HL-60 (cell line): ENCODE results near the gene CREB5.

ENCODE experiments used
- DNase-seq, 2 experiments: peaks; one replicate each; pipeline ENCODE4 v3.0.0-alpha.2; 2010 to 2020; ENCODE audit warnings: low read depth in 1 of 2, low spot score in 1 of 2
- H3K27ac ChIP-seq: fragments of 250-450 bp; sonication (Bioruptor Pico); replicated peaks from 2 replicates; pipeline ENCODE4 v1.5.1; 2020; ENCODE audit warnings: mild to moderate bottlenecking, moderate library complexity
- H3K27me3 ChIP-seq: fragments of 250-450 bp; sonication (Bioruptor Pico); 2 replicates; pipeline ENCODE4 v1.5.1; 2021; ENCODE audit warnings: mild to moderate bottlenecking, moderate library complexity; ENCODE audit not compliant: insufficient read depth, poor library complexity, severe bottlenecking
- H3K4me3 ChIP-seq: replicated peaks from 2 replicates; pipeline ENCODE4 v1.5.1; 2011; ENCODE audit warnings: mild to moderate bottlenecking, control low read depth, low read length; ENCODE audit not compliant: insufficient read depth
- GABPA ChIP-seq: IDR thresholded peaks from 2 replicates; pipeline ENCODE4 v1.6.1; 2012; ENCODE audit warnings: low read depth
- POLR2AphosphoS5 ChIP-seq: IDR thresholded peaks from 2 replicates; pipeline ENCODE4 v1.6.1; 2012; ENCODE audit warnings: low read depth
- SPI1 ChIP-seq: IDR thresholded peaks from 2 replicates; pipeline ENCODE4 v1.6.1; 2012; ENCODE audit warnings: low read depth, mild to moderate bottlenecking, borderline replicate concordance
- TF ChIP-seq, protein P1 (sequence below): IDR thresholded peaks from 2 replicates; pipeline ENCODE4 v1.6.1; 2012; ENCODE audit warnings: low read depth; ENCODE audit not compliant: insufficient replicate concordance
- TF ChIP-seq, protein P2 (sequence below): IDR thresholded peaks from one replicate; pipeline ENCODE4 v1.5.1; 2011; ENCODE audit warnings: low read length, control low read depth, inconsistent platforms; ENCODE audit not compliant: insufficient read depth

The CREB5 gene

DNA sequence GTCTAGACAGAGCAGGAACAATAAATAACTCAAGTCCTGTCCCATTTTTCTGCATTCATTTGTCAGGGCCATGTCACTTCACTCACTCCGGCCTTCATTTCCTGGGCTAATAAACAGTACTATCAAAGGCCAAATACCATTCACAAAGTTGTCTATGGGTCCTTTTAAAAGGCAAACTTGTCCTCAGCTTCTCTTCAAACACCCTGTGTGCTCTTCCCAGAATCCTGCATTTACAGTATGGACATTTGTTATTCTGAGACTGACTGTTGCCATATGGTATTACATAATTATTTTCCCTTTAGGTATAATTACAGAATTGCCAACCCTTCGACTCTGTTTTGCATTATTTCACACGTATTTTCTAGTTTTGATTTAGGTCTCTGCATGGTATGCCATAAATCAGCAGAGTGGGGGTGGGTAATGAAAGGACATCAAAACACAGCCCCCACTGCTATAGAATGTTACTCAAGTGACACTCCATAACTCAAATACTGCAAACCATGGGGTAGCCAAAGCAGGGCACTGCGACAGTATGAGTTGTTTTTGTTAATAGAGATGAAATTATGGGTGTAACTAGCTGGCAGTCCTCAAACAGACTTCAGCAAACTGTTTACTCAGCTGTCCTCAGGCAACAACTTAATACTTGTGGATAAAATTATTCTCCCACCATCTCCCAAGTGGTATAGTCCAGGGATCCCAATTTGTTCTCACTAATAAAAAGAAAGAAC lies 362.1 kb downstream of the CREB5 start:
- DNase-seq, result no peak
- H3K27me3 ChIP-seq, result no peaks in the 10 kb centered on the region
- H3K4me3 ChIP-seq, result no peak overlapping the region
- no peak overlapping the region for H3K27ac ChIP-seq
- TF ChIP-seq POLR2AphosphoS5 (no peak), SPI1 (no peak), GABPA (no peak)
- TF ChIP-seq, protein P1, sequence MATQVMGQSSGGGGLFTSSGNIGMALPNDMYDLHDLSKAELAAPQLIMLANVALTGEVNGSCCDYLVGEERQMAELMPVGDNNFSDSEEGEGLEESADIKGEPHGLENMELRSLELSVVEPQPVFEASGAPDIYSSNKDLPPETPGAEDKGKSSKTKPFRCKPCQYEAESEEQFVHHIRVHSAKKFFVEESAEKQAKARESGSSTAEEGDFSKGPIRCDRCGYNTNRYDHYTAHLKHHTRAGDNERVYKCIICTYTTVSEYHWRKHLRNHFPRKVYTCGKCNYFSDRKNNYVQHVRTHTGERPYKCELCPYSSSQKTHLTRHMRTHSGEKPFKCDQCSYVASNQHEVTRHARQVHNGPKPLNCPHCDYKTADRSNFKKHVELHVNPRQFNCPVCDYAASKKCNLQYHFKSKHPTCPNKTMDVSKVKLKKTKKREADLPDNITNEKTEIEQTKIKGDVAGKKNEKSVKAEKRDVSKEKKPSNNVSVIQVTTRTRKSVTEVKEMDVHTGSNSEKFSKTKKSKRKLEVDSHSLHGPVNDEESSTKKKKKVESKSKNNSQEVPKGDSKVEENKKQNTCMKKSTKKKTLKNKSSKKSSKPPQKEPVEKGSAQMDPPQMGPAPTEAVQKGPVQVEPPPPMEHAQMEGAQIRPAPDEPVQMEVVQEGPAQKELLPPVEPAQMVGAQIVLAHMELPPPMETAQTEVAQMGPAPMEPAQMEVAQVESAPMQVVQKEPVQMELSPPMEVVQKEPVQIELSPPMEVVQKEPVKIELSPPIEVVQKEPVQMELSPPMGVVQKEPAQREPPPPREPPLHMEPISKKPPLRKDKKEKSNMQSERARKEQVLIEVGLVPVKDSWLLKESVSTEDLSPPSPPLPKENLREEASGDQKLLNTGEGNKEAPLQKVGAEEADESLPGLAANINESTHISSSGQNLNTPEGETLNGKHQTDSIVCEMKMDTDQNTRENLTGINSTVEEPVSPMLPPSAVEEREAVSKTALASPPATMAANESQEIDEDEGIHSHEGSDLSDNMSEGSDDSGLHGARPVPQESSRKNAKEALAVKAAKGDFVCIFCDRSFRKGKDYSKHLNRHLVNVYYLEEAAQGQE, result no peak
- TF ChIP-seq, protein P2, sequence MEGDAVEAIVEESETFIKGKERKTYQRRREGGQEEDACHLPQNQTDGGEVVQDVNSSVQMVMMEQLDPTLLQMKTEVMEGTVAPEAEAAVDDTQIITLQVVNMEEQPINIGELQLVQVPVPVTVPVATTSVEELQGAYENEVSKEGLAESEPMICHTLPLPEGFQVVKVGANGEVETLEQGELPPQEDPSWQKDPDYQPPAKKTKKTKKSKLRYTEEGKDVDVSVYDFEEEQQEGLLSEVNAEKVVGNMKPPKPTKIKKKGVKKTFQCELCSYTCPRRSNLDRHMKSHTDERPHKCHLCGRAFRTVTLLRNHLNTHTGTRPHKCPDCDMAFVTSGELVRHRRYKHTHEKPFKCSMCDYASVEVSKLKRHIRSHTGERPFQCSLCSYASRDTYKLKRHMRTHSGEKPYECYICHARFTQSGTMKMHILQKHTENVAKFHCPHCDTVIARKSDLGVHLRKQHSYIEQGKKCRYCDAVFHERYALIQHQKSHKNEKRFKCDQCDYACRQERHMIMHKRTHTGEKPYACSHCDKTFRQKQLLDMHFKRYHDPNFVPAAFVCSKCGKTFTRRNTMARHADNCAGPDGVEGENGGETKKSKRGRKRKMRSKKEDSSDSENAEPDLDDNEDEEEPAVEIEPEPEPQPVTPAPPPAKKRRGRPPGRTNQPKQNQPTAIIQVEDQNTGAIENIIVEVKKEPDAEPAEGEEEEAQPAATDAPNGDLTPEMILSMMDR, result no peak

DNA sequence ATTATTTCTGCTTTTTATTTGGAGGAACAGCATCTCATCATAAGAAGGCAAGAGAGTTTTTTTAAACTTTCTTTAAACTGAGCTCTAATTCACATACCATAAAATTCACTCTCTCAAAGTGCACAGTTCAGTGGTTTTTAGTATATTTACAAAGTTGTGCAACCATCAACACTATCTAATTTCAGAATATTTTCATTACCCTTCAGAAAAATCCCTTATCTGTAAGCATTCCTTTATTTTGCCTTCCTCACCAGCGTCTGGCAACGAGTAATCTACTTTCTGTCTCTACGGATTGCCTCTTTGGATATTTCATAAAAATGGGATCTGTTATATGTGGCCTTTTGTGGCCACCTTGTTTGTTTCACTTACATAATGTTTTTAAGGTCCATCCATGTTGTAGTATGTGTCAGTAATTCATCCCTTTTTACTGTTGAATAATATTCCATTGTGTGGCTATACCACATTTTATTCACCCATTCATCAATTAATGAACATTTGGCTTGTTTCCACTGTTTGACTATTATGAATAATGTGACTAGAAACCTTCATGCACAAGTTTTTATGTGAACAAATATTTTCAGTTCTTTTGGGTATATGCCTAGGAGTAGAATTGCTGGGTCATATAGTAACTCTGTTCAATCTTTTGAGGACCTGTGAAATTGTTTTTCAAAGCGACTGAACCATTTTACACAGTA lies 364.3 kb downstream of the CREB5 start:
- DNase-seq, result no peak
- H3K27ac ChIP-seq, result no peak overlapping the region
- H3K4me3 ChIP-seq, result no peak overlapping the region
- H3K27me3 ChIP-seq, result no peaks in the 10 kb centered on the region
- no peak for TF ChIP-seq GABPA
- no peak for TF ChIP-seq POLR2AphosphoS5
- TF ChIP-seq, protein P2, result no peak
- TF ChIP-seq SPI1, result no peak
- TF ChIP-seq, protein P1, result no peak

DNA sequence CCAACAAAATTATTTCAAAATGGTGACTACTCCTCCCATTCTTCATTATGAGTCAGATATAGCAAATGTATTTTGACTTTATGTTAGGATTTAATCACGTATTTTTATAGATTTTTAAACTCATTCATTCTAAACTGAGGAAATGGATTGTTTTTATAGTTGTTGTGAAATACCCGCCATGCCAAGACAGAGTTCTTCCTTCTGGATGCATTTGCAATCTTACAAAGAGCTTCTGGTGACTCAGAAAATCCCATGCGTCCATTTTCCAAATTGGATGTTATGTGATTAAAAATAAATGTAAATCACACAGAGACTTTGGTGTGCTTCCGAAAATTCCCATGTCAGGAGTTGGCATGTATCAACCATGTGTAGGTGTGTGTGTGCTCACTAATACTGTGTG lies 366.5 kb downstream of the CREB5 start:
- no peak for DNase-seq
- TF ChIP-seq GABPA, result no peak
- no peak for TF ChIP-seq SPI1
- TF ChIP-seq, protein P2, result no peak
- no peak for TF ChIP-seq POLR2AphosphoS5
- TF ChIP-seq, protein P1, result no peak
- no peak overlapping the region for H3K27ac ChIP-seq

More for the DNA sequence above, 366.5 kb downstream of the CREB5 start:
- Histone ChIP-seq H3K4me3 (no peak overlapping the region), H3K27me3 (no peaks in the 10 kb centered on the region)
